SU-DHL-6 (cell line): ENCODE results near the gene MAP3K12.

Experiments used
- CTCF ChIP-seq: fragments of 200-600 bp; sonication (generic); IDR thresholded peaks from one replicate; pipeline ENCODE4 v1.5.1; 2017; ENCODE audit warnings: antibody characterized with exemption, mild to moderate bottlenecking, low read length, moderate library complexity; ENCODE audit not compliant: insufficient read depth, poor library complexity, severe bottlenecking
- EZH2phosphoT487 ChIP-seq: fragments of 200-600 bp; sonication (generic), shearing (Covaris generic); conservative IDR thresholded peaks from 2 replicates; pipeline ENCODE4 v1.6.1; 2018; ENCODE audit warnings: mild to moderate bottlenecking, antibody characterized with exemption, low read length, moderate library complexity, mixed read lengths

- TF ChIP-seq CTCF (no peak), EZH2phosphoT487 (no peak)
Measured at GRCh38 chr12:53495903-53496751, 3.1 kb downstream of the MAP3K12 start.
